A673 (cell line): ENCODE data around the gene TXNRD2. TPM values are rescaled to one million over a fixed set of nuclear protein-coding genes. Genes with fewer than 3 reads are reported as not detected.

Experiments
- BruUV-seq: library from RNA; stranded (reverse); fragments of 400-500 nt; replicated peaks from 2 replicates; lab custom pipeline; 2021; lab: Mats Ljungman, UMichigan
- CTCF ChIA-PET: fragments of 300-600 bp; sonication (Branson Sonifier 250); formaldehyde crosslinking; loops from one replicate; lab custom pipeline; 2022; ENCODE audit warnings: antibody characterized with exemption; lab: Charles Lee
- POLR2A ChIA-PET: fragments of 300-600 bp; sonication (Branson Sonifier 250); formaldehyde crosslinking; loops from one replicate; lab custom pipeline; 2022; ENCODE audit warnings: antibody characterized with exemption; ENCODE audit not compliant: low non-redundant PET; lab: Charles Lee
- DNase-seq: peaks from one replicate; pipeline ENCODE4 v3.0.0-alpha.2; 2015; ENCODE audit warnings: low spot score
- H3K27ac ChIP-seq: fragments of 200-600 bp; sonication (generic); 2 replicates; pipeline ENCODE4 v1.5.1; 2016; ENCODE audit warnings: mixed run types, low read depth, mild to moderate bottlenecking, mixed read lengths, antibody characterized with exemption, low read length; ENCODE audit not compliant: poor library complexity, severe bottlenecking
- H3K27me3 ChIP-seq: fragments of 200-600 bp; sonication (generic); replicated peaks from 2 replicates; pipeline ENCODE4 v1.6.1; 2017; ENCODE audit warnings: mixed run types, low read depth, mild to moderate bottlenecking, mixed read lengths, antibody characterized with exemption, low read length; ENCODE audit not compliant: insufficient read depth, poor library complexity
- H3K36me3 ChIP-seq: fragments of 200-600 bp; sonication (generic); 2 replicates; pipeline ENCODE4 v1.6.1; 2016; ENCODE audit warnings: mixed run types, mild to moderate bottlenecking, mixed read lengths, antibody characterized with exemption, low read length; ENCODE audit not compliant: insufficient read depth, poor library complexity, severe bottlenecking
- H3K4me1 ChIP-seq: fragments of 200-600 bp; sonication (generic); 2 replicates; pipeline ENCODE4 v1.6.1; 2017; ENCODE audit warnings: mixed run types, mild to moderate bottlenecking, mixed read lengths, antibody characterized with exemption, low read length; ENCODE audit not compliant: insufficient read depth, poor library complexity, severe bottlenecking
- H3K4me3 ChIP-seq: fragments of 200-600 bp; sonication (generic); 2 replicates; pipeline ENCODE4 v1.5.1; 2016; ENCODE audit warnings: low read depth, mixed run types, mild to moderate bottlenecking, mixed read lengths, low read length; ENCODE audit not compliant: poor library complexity, severe bottlenecking
- H3K9me3 ChIP-seq: fragments of 200-600 bp; sonication (generic); 2 replicates; pipeline ENCODE4 v1.6.1; 2016; ENCODE audit warnings: mixed run types, low read depth, mild to moderate bottlenecking, mixed read lengths, antibody characterized with exemption, low read length; ENCODE audit not compliant: poor library complexity, severe bottlenecking
- CTCF ChIP-seq: fragments of 300-800, 200-600 bp; sonication (generic); conservative IDR thresholded peaks from 2 replicates; pipeline ENCODE4 v1.5.1; 2017; ENCODE audit warnings: low read depth, mild to moderate bottlenecking, antibody characterized with exemption, low read length, moderate library complexity, mixed read lengths
- EZH2 ChIP-seq: fragments of 200-600 bp; sonication (generic); IDR thresholded peaks from 2 replicates; pipeline ENCODE4 v1.6.1; 2017; ENCODE audit warnings: borderline replicate concordance, low read depth, mild to moderate bottlenecking, mixed read lengths, antibody characterized with exemption, low read length; ENCODE audit not compliant: poor library complexity, severe bottlenecking
- intact Hi-C: fragments of 100-400 bp; cut with micrococcal nuclease; formaldehyde crosslinking; loops from one replicate; pipeline ENCODE4 v1.10.0; 2022; ENCODE audit not compliant: unreplicated experiment
- total RNA-seq: library from RNA; stranded (reverse); gene quantifications from 2 replicates; pipeline ENCODE4 v1.2.3, GENCODE V29; 2021

TXNRD2 gene
- total RNA-seq, 1 experiment from 2014 or later = 32.6 TPM

DNA sequence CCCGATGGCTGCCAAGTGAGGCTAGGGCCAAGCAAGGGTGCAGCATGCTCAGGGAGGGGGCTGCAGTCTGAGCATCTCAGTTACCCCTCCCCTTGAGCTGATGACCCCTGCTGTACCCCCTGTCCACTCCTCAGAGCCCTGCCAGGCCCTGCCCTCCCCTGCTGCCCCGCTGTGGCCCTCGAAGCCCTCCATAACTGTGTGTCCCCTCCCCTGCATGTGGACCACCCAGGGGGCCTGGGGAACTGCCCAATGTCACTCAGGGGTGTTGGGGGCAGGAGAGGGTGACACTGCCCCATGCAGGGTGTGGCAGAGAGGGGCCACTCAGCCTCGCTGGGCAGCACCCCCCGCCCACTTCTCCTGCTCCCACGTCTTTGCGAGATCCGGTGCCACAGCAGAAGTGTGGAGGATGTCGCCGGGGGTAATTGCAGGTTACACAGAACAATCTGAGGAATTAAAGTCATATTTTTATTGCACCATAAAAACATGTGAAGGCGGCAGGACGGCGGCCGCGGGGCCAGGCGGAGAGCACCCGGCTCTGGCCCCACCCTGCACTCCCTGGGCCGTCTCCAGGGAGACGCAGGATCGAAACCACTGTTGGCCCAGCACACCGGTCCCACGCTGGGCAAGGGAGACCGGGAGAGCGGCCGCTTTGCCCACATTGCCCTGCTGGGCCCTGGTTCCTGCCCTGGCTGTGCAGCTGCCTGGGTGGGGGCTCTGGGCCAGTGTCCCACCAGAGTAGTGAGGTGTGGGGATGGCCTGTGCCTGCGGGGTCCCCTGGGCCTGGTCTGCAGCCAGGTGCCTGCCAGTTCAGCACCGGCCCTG is 68.3 kb downstream of the TXNRD2 start:
- no peak for DNase-seq
- Histone ChIP-seq H3K9me3 (no peaks in the 10 kb centered on the region), H3K4me3 (no peak overlapping the region), H3K27me3 (no peaks in the 10 kb centered on the region), H3K36me3 (peaks cover 3% of the 10 kb centered on the region), H3K4me1 (peaks cover 9% of the 10 kb centered on the region), H3K27ac (no peak overlapping the region)
- TF ChIP-seq EZH2 = no peak
- TF ChIP-seq CTCF = no peak
- CTCF ChIA-PET = no interaction called here
- no TSS peak for BruUV-seq
- POLR2A ChIA-PET = no interaction called here
- intact Hi-C loops = no loop called here

DNA sequence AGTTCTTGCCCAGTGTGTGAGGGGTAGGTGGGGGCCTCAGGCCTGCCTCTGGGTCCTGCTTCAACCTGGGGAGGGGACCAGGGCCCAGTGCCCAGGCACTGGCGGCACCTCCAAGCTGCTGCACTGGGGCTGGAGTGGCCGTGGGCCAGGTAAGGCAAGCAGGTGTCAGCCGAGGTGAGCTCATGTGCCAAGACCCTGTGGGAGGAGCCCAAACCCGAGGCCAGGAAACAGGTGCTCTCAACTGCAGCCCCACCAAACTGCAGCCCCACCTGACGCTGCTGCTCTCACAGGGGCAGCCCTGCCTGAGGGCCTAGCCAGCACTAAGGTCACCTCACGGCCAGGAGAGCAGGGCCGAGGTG is 68.9 kb downstream of the TXNRD2 start:
- Histone ChIP-seq H3K27ac (no peak overlapping the region), H3K4me1 (peaks cover 9% of the 10 kb centered on the region), H3K27me3 (no peaks in the 10 kb centered on the region), H3K9me3 (no peaks in the 10 kb centered on the region), H3K4me3 (no peak overlapping the region), H3K36me3 (peaks cover 3% of the 10 kb centered on the region)
- ChIA-PET CTCF (no interaction called here), POLR2A (no interaction called here)
- DNase-seq = no peak
- no peak for TF ChIP-seq CTCF
- TF ChIP-seq EZH2 = no peak
- BruUV-seq = no TSS peak
- intact Hi-C loops = no loop called here

GRCh38 chr22:19871845-19872778 is 69.5 kb downstream of the TXNRD2 start:
- POLR2A ChIA-PET = no interaction called here
- peaks cover 3% of the 10 kb centered on the region for H3K36me3 ChIP-seq
- no peaks in the 10 kb centered on the region for H3K9me3 ChIP-seq
- no peaks in the 10 kb centered on the region for H3K27me3 ChIP-seq
- intact Hi-C loops = no loop called here
- no peak for DNase-seq
- no TSS peak for BruUV-seq
- H3K4me1 ChIP-seq = peaks cover 9% of the 10 kb centered on the region
- CTCF ChIA-PET = no interaction called here
- no peak overlapping the region for H3K27ac ChIP-seq
- H3K4me3 ChIP-seq = no peak overlapping the region
- TF ChIP-seq CTCF = no peak
- no peak for TF ChIP-seq EZH2
